Measurements from ENCODE around the gene MYL12B.

The MYL12B gene

GRCh38 chr18:3235846-3236245 lies 26.1 kb upstream of the MYL12B start:
- no peak for DNase-seq (ENCODE audit: low read depth)

- no peak for DNase-seq (ENCODE audit: low read depth)
Measured at GRCh38 chr18:3236470-3236869, 25.5 kb upstream of the MYL12B start.

DNA sequence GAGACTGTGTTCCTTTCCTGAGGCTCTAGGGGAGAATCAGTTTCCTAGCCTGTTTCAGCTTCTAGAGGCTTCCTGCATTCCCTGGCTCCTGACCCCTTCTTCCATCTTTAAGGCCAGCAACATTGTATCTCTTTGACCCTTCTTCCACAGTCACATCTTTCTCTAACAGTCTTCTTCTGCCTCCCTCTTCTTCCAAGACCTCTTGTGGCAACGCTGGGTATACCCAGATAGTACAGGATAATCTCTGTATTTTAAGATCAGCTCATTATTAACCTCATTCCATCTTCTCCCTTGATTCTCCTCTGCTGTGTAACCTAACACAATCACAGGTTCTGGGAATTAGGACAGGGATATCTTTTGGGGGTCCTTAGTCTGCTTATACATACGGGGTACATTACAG lies 23.2 kb upstream of the MYL12B start:
- DNase-seq (ENCODE audit: low read depth), result no peak

DNA sequence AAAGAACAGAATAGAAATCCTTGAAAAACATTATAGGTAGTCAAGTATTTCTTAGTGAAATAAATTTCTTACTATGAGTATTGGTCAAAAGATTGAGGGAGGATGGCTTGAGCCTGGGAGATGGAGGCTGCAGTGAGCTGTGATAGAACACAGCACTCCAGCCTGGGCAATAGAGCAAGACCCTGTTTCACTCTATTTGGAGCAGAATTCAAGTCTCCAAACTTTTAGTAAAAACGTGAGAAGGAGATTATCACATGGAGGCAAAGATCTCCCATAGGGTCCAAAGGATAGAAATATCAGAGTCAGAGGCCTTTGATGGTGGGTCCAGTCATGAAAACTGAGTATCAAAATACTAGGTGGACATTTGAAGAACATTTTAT lies 16.8 kb upstream of the MYL12B start:
- no peak for DNase-seq (ENCODE audit: low read depth)

- peak; percentile 79 for DNase-seq (ENCODE audit: low read depth)
Measured at GRCh38 chr18:3245853-3246634, 15.9 kb upstream of the MYL12B start.

DNA sequence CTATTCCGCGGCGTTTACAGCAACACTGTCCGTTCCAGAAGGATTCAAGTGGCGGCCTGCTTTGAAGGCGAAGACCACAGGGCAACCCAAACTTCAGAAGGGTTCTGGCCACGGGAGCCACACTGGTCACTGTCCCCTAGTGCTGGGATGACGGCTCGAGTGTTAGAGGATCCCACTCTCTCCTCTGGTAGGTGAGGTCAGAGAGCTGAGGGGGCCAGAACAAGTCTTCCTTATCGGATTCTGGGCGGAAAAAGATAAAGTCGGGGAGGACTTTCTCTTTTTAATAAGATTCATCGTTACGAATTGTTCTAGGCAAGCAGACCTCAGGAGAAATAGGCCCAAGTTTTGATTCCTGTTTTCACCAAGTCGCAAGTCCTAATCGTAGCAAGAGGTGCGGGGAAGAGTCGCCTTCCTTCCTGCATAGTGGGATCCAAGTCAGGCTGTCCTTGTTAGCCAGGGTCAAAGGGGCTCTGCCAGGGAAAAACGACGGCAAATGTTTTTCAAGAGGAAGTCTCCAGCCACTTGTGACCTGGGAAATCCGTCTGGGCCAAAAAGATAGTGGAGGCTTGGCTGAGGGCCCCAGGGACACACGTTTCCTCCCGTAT lies 15.2 kb upstream of the MYL12B start:
- DNase-seq (ENCODE audit: low read depth), result no peak

- DNase-seq (ENCODE audit: low read depth), result peak; percentile 94
Measured at GRCh38 chr18:3247240-3248061, 14.5 kb upstream of the MYL12B start, which contains the start of gene MYL12A. Gene MYL12A (plus strand): TSS chr18:3247801. CDS start chr18:3253248, 5,447 bp downstream.

DNA sequence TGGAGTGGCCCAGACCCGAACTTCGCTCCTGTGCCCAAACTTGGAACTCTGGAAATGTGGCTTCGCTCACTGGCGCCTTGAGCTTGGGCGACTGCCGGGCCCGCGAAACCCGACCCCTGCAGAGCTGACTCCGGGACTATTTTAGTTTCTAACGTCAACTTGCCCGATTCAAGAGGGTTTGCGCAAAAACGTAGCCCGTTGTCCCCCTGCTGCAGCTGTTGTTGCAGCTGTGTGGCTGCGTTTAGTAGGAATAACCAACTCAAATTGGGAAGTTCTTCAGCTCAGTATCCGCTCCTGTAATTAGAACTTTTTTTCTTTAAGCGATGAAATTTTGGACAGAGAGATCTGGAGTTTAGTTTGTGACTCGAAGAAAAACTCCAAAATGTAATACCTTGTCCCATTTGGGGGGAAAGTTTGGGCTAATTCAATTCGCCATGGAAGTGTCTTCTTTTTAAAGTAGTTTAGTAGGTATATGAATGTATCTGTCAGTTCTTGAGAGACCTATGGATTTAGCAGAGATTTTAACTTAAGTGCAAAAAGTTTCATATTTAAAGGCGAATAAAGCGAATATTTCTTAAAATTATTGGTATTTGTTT lies 13.8 kb upstream of the MYL12B start:
- DNase-seq (ENCODE audit: low read depth), result no peak

GRCh38 chr18:3248658-3249359 lies 13.1 kb upstream of the MYL12B start:
- DNase-seq (ENCODE audit: low read depth), result no peak

GRCh38 chr18:3250237-3251107 lies 11.5 kb upstream of the MYL12B start:
- DNase-seq (ENCODE audit: low read depth), result no peak

GRCh38 chr18:3251249-3251962 lies 10.5 kb upstream of the MYL12B start:
- DNase-seq (ENCODE audit: low read depth), result no peak

DNA sequence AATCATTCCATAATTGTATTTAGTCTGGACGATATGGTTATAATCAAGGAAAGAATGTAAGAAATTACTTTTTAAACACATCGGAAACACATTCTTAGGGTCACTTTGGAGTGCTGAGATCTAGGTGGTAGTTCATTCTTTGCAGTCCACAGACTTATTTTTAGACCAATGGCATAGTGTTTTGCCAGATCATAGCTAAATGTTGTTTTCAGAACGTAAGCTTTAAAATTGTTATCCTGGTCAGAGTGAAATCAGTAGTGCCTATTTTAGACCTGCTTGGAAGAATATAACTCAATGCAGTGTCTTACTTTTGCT lies 10.0 kb upstream of the MYL12B start:
- no peak for DNase-seq (ENCODE audit: low read depth)

- no peak for DNase-seq (ENCODE audit: low read depth)
Measured at GRCh38 chr18:3252843-3253242, 9.1 kb upstream of the MYL12B start.

GRCh38 chr18:3254725-3255124 lies 7.2 kb upstream of the MYL12B start:
- DNase-seq (ENCODE audit: low read depth), result no peak

DNA sequence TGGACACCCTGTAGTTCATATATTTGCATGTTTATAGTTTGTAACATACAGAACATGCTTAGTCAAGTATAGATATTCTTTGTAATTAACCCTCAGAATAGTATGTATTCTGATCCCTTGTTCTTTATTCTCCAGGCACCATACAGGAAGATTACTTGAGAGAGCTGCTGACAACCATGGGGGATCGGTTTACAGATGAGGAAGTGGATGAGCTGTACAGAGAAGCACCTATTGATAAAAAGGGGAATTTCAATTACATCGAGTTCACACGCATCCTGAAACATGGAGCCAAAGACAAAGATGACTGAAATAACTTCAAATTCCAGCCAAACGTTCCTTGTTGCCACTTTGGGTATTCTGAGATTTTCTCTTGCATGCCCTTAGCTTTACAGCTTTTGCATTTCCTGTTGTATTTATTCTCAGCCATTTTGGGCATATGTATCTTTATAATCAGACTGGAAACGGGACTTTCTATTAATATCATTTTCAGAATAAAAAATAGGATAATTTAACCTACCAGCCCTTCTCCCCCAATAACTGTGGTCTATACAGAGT lies 6.2 kb upstream of the MYL12B start:
- no peak for DNase-seq (ENCODE audit: low read depth)

GRCh38 chr18:3256693-3257626 lies 5.0 kb upstream of the MYL12B start:
- DNase-seq (ENCODE audit: low read depth), result no peak

- no peak for DNase-seq (ENCODE audit: low read depth)
Measured at GRCh38 chr18:3257627-3258120, 4.3 kb upstream of the MYL12B start.

DNA sequence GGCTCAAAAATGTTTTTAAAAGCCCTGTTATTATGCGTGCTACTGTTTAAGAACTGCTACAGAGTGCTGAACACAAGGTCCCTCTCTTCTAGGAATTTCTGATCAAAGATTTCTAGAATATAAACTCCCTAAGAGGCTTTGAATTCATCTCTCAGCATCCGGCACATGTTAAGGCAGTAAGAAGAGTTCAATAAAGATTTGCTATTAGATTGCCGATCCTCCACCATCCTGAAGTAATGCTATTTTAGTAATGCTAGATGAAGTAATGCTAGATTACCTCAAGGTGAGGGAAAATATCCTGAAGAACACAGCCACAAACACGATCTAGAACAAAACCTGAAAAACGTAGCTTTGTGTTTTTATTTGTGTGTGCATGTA lies 949 bp upstream of the MYL12B start:
- no peak for DNase-seq (ENCODE audit: low read depth)

Data from stromal cell of bone marrow (primary cell).